GF-D8 (cell line): ENCODE results near the gene LENG8.
"Not testable (repeated sequence)": the region's sequence is repeated elsewhere in the genome, so short reads cannot be mapped to it uniquely, and the experiment has no call there.

ENCODE experiments used
- DNase-seq: peaks from one replicate; lab custom pipeline; 2025; lab: John Stamatoyannopoulos, UW

The LENG8 gene

GRCh38 chr19:54484451-54484850 is 35.5 kb downstream of the LENG8 start:
- DNase-seq: no peak

- DNase-seq: no peak
These were observed 36.9 kb downstream of the LENG8 start for GRCh38 chr19:54485851-54486250.

GRCh38 chr19:54489341-54489740 is 40.3 kb downstream of the LENG8 start:
- DNase-seq: no peak

GRCh38 chr19:54489766-54490165 is 40.8 kb downstream of the LENG8 start:
- no peak for DNase-seq

- no peak for DNase-seq
These were observed 43.6 kb downstream of the LENG8 start for GRCh38 chr19:54492568-54492967.

- DNase-seq: not testable (repeated sequence)
These were observed 44.1 kb downstream of the LENG8 start for GRCh38 chr19:54493056-54493455.

- no peak for DNase-seq
These were observed 45.1 kb downstream of the LENG8 start for GRCh38 chr19:54493967-54494585.

- DNase-seq: not testable (repeated sequence)
These were observed 46.3 kb downstream of the LENG8 start for GRCh38 chr19:54495284-54495683.

- DNase-seq: not testable (repeated sequence)
These were observed 48.9 kb downstream of the LENG8 start for GRCh38 chr19:54497747-54498450.

GRCh38 chr19:54498451-54498772 is 49.4 kb downstream of the LENG8 start:
- DNase-seq: not testable (repeated sequence)

- DNase-seq: no peak
These were observed 53.6 kb downstream of the LENG8 start, which contains the start of gene LAIR2 for GRCh38 chr19:54502518-54503048. LAIR2 (plus strand) TSS chr19:54502831; CDS start chr19:54502919, 88 bp downstream.

GRCh38 chr19:54505542-54505941 is 56.5 kb downstream of the LENG8 start:
- not testable (repeated sequence) for DNase-seq

GRCh38 chr19:54506079-54506478 is 57.1 kb downstream of the LENG8 start:
- DNase-seq: no peak

- not testable (repeated sequence) for DNase-seq
These were observed 58.2 kb downstream of the LENG8 start for GRCh38 chr19:54507038-54507717.

GRCh38 chr19:54507824-54508223 is 58.8 kb downstream of the LENG8 start:
- no peak for DNase-seq

- not testable (repeated sequence) for DNase-seq
These were observed 59.5 kb downstream of the LENG8 start for GRCh38 chr19:54508487-54508886.

- not testable (repeated sequence) for DNase-seq
These were observed 60.4 kb downstream of the LENG8 start for GRCh38 chr19:54509200-54509940.
